ENCODE measurements around the gene TMEM60. TPM values are rescaled to one million over a fixed set of nuclear protein-coding genes. Genes with fewer than 3 reads are reported as not detected.

Gene TMEM60, protein sequence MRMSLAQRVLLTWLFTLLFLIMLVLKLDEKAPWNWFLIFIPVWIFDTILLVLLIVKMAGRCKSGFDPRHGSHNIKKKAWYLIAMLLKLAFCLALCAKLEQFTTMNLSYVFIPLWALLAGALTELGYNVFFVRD
- 8.0 and 9.8 TPM in 2 replicates for total RNA-seq

DNA sequence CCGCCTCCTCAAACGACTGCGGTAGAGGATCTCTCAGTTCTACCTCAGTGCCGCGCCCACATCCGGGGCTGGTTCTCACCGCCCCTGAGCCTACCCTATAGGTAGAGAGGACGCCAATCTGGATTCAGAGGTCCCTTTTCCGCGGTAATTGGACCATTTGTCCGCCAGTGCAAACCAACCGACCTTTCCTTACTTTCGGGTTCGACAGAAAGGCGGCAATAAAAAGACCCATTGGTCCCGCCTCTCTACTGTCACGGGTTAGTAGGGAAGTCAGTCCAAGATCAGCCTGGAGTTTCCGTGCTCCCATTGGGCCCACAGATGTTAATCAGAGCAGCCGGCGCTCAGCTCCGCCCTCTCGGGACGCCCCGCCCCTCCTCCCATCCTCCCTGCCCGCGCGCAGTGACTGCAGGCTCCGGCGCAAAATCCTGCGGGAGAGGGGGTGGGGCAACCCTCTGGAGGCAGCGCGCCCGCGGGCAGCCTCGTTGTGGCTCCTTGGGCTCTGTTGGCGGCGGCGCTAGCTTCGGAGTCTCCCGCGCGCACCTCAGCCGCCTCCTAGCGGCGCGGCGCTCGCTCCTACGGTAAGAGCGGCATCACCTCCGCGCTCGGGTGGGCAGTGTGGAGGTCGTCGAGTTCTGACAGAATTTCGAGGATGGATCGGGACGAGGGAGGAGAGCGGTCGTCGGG, at the start of gene TMEM60, which contains the start of gene PHTF2:
TSS of gene TMEM60 (minus strand) at position 41 of the 684 bp plus-strand sequence. CDS start 4,061 bp downstream, outside the sequence.
TSS of gene PHTF2 (plus strand) at position 380 of the 684 bp plus-strand sequence.

Other genes with a start within 250 kb of the TMEM60 start
- 13.8 and 16.2 TPM in 2 replicates for gene RSBN1L, start 102.0 kb downstream of the TMEM60 start, total RNA-seq
- gene PHTF2, start 339 bp upstream of the TMEM60 start, total RNA-seq = 9.0 and 11.5 TPM in 2 replicates

Measured in endothelial cell of coronary artery (primary cell).